Measurements from ENCODE around the gene CMTM5.
"Not testable (repeated sequence)": the region's sequence is repeated elsewhere in the genome, so short reads cannot be mapped to it uniquely, and the experiment has no call there.

DNA sequence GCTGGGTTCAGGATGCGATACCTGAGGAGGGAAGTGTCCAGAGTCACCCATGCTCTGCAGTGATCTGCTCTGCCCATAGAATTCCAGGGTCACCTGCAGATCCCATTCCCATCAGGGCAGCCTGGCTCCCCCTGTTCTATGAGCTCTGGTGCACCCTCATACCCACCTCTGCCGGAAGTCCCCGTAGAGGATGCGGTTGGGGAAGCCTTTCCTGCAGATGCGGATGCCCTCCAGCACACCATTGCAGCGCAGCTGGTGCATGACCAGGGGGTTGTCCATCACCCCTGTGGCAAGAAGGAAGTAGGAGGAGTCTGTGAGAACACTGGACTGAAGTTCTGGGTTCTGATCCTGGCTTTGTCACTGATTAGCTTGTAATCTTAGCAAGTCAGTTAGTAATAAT is 49.0 kb downstream of the CMTM5 start:
- not testable (repeated sequence) for TF ChIP-seq POLR2A (IDR thresholded peaks at IDR 0.05; ENCODE audit: low read depth, low read length); POLR2AphosphoS5 (IDR thresholded peaks at IDR 0.05; ENCODE audit: insufficient read depth, low read depth, low read length); JUN (IDR thresholded peaks at IDR 0.05; ENCODE audit: borderline replicate concordance, insufficient read depth, insufficient read length, low read depth); EZH2 (IDR thresholded peaks at IDR 0.05; ENCODE audit: borderline replicate concordance, low read depth, low read length, severe bottlenecking); MYC (IDR thresholded peaks at IDR 0.05; ENCODE audit: low read depth, low read length)
- TF ChIP-seq, protein P1, sequence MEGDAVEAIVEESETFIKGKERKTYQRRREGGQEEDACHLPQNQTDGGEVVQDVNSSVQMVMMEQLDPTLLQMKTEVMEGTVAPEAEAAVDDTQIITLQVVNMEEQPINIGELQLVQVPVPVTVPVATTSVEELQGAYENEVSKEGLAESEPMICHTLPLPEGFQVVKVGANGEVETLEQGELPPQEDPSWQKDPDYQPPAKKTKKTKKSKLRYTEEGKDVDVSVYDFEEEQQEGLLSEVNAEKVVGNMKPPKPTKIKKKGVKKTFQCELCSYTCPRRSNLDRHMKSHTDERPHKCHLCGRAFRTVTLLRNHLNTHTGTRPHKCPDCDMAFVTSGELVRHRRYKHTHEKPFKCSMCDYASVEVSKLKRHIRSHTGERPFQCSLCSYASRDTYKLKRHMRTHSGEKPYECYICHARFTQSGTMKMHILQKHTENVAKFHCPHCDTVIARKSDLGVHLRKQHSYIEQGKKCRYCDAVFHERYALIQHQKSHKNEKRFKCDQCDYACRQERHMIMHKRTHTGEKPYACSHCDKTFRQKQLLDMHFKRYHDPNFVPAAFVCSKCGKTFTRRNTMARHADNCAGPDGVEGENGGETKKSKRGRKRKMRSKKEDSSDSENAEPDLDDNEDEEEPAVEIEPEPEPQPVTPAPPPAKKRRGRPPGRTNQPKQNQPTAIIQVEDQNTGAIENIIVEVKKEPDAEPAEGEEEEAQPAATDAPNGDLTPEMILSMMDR (IDR thresholded peaks at IDR 0.05; ENCODE audit: extremely low read depth in 1 of 2, insufficient read depth in 1 of 2, low read depth in 1 of 2, low read length in 2 of 2), result not testable (repeated sequence)
- TF ChIP-seq, protein P2, sequence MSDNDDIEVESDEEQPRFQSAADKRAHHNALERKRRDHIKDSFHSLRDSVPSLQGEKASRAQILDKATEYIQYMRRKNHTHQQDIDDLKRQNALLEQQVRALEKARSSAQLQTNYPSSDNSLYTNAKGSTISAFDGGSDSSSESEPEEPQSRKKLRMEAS (IDR thresholded peaks at IDR 0.05; ENCODE audit: insufficient read depth, insufficient read length), result not testable (repeated sequence)
